CD4-positive, alpha-beta memory T cell (primary cell): ENCODE results near the gene ATP10D. TPM values are rescaled to one million over a fixed set of nuclear protein-coding genes. Genes with fewer than 3 reads are reported as not detected.
"Not testable (repeated sequence)": the region's sequence is repeated elsewhere in the genome, so short reads cannot be mapped to it uniquely, and the experiment has no call there.

Source experiments
- CTCF ChIA-PET: fragments of 350-600 bp; sonication (Branson Sonifier 250); formaldehyde crosslinking; loops from one replicate; lab custom pipeline; 2021; ENCODE audit warnings: inconsistent platforms; ENCODE audit not compliant: partially characterized antibody; lab: Charles Lee
- POLR2A ChIA-PET: fragments of 350-600 bp; sonication (Branson Sonifier 250); formaldehyde crosslinking; loops from one replicate; lab custom pipeline; 2021; ENCODE audit not compliant: partially characterized antibody; lab: Charles Lee
- DNase-seq, 5 donors: peaks; one replicate each; pipeline versions ENCODE4 v3.0.0 to v3.0.0-alpha.2; 2020 to 2022; ENCODE audit warnings: mixed read lengths in 1 of 5
- H3K27ac ChIP-seq: one replicate; pipeline ENCODE4 v1.7.0; 2013; ENCODE audit warnings: low read depth, low read length
- H3K27me3 ChIP-seq: 2 replicates; pipeline ENCODE4 v1.7.0; 2013; ENCODE audit warnings: mild to moderate bottlenecking, low read length, moderate library complexity; ENCODE audit not compliant: insufficient read depth
- H3K36me3 ChIP-seq: 2 replicates; pipeline ENCODE4 v1.7.0; 2013; ENCODE audit warnings: mild to moderate bottlenecking, low read length, moderate library complexity; ENCODE audit not compliant: insufficient read depth
- H3K4me1 ChIP-seq: 2 replicates; pipeline ENCODE4 v1.7.0; 2013; ENCODE audit warnings: mild to moderate bottlenecking, low read length, moderate library complexity; ENCODE audit not compliant: insufficient read depth
- H3K4me3 ChIP-seq, 2 donors: one replicate each; pipeline ENCODE4 v1.7.0; 2013; ENCODE audit warnings: low read length in 2 of 2, mild to moderate bottlenecking in 1 of 2
- H3K9me3 ChIP-seq, 2 donors: one replicate each; pipeline ENCODE4 v1.7.0; 2013; ENCODE audit warnings: low read length in 2 of 2, control low read depth in 1 of 2; ENCODE audit not compliant: control insufficient read depth in 1 of 2
- H3K27ac Mint-ChIP-seq, 7 donors: one replicate each; pipeline ENCODE4 v1.8.0; 2020 to 2021; ENCODE audit warnings: mixed read lengths in 7 of 7, mild to moderate bottlenecking in 6 of 7, inconsistent platforms in 3 of 7, moderate library complexity in 3 of 7
- H3K27me3 Mint-ChIP-seq, 2 donors: one replicate each; pipeline ENCODE4 v1.8.0; 2020 to 2021; ENCODE audit warnings: mixed read lengths in 2 of 2
- H3K36me3 Mint-ChIP-seq, 2 donors: one replicate each; pipeline ENCODE4 v1.8.0; 2020 to 2021; ENCODE audit warnings: mixed read lengths in 2 of 2, inconsistent platforms in 1 of 2, mild to moderate bottlenecking in 1 of 2
- H3K4me1 Mint-ChIP-seq, 4 donors: one replicate each; pipeline ENCODE4 v1.8.0; 2020 to 2021; ENCODE audit warnings: mixed read lengths in 4 of 4, mild to moderate bottlenecking in 1 of 4
- H3K4me3 Mint-ChIP-seq, 8 donors: one replicate each; pipeline ENCODE4 v1.8.0; 2020 to 2021; ENCODE audit warnings: mixed read lengths in 8 of 8, mild to moderate bottlenecking in 7 of 8, moderate library complexity in 6 of 8, inconsistent platforms in 3 of 8
- H3K9me3 Mint-ChIP-seq, 8 donors: one replicate each; pipeline ENCODE4 v1.8.0; 2020 to 2021; ENCODE audit warnings: mixed read lengths in 8 of 8, mild to moderate bottlenecking in 5 of 8, inconsistent platforms in 3 of 8, moderate library complexity in 1 of 8
- intact Hi-C: fragments of 100-400 bp; cut with micrococcal nuclease; formaldehyde crosslinking; loops from one replicate; pipeline ENCODE4 v1.15.1; 2023
- polyA plus RNA-seq, 2 donors: library from polyadenylated mRNA; unstranded; fragments of 300-500 nt; fragmentation: Illumina TruSeq; gene quantifications; one replicate each; pipeline ENCODE4 v1.2.3, GENCODE V29; 2021
- total RNA-seq, 2 experiments: library from RNA; stranded (reverse); gene quantifications; one replicate each; pipeline ENCODE4 v1.2.3, GENCODE V29; 2021

The ATP10D gene
- total and polyA plus RNA-seq, 4 experiments from 2014 or later, result 2.0 to 4.2 (median 2.9) TPM

- no peak for DNase-seq
- Histone ChIP-seq H3K27ac (no peak overlapping the region), H3K27me3 (no peaks in the 10 kb centered on the region), H3K36me3 (no peaks in the 10 kb centered on the region), H3K9me3 (no peaks in the 10 kb centered on the region), H3K4me1 (peaks cover 14% of the 10 kb centered on the region), H3K4me3 (peak overlapping the region in 1 of 2 donors; percentile 86)
- H3K27ac Mint-ChIP-seq, result peak overlapping the region in 2 of 7 donors; percentile 58 to 96
- H3K9me3 Mint-ChIP-seq, result no peaks in the 10 kb centered on the region
- peaks cover 7 to 32% (median 25%) of the 10 kb centered on the region in 4 donors for H3K4me1 Mint-ChIP-seq
- POLR2A ChIA-PET, result no interaction called here
- intact Hi-C loops, result loop anchor here (5.0 kb wide), 2 partner anchors 46 to 856 kb away; partner anchors contain the start of gene SLAIN2
- peak overlapping the region; percentile 90 to 99 (median 95) for H3K4me3 Mint-ChIP-seq
- peaks cover 0 to 6% of the 10 kb centered on the region in 2 donors for H3K36me3 Mint-ChIP-seq
- CTCF ChIA-PET, result interaction anchor here (1.9 kb wide), 1 partner anchor 78 kb away, joined by 9 read pairs; no protein-coding TSS in a partner anchor
- no peaks in the 10 kb centered on the region for H3K27me3 Mint-ChIP-seq
Observed at GRCh38 chr4:47486231-47486673, 1.2 kb downstream of the ATP10D start.

- H3K4me1 Mint-ChIP-seq, result peaks cover 7 to 32% (median 25%) of the 10 kb centered on the region in 4 donors
- peaks cover 14% of the 10 kb centered on the region for H3K4me1 ChIP-seq
- H3K36me3 ChIP-seq, H3K36me3 Mint-ChIP-seq, H3K27ac Mint-ChIP-seq, H3K27ac ChIP-seq, H3K27me3 ChIP-seq, H3K27me3 Mint-ChIP-seq, CTCF ChIA-PET, H3K9me3 ChIP-seq, POLR2A ChIA-PET, H3K9me3 Mint-ChIP-seq, H3K4me3 ChIP-seq, DNase-seq: not testable (repeated sequence)
- H3K4me3 Mint-ChIP-seq, result peak overlapping the region in 4 of 8 donors; percentile 33 to 99 (median 97)
- intact Hi-C loops, result loop anchor here (5.0 kb wide), 2 partner anchors 46 to 856 kb away; partner anchors contain the start of gene SLAIN2
Observed at GRCh38 chr4:47486727-47487126, 1.7 kb downstream of the ATP10D start.

GRCh38 chr4:47488706-47489105 is 3.6 kb downstream of the ATP10D start:
- Mint-ChIP-seq H3K4me1 (peaks cover 6 to 26% (median 20%) of the 10 kb centered on the region in 4 donors), H3K36me3 (peaks cover 0 to 6% of the 10 kb centered on the region in 2 donors), H3K27ac (peak overlapping the region in 1 of 7 donors; percentile 13), H3K9me3 (no peaks in the 10 kb centered on the region), H3K4me3 (no peak overlapping the region), H3K27me3 (no peaks in the 10 kb centered on the region)
- no peaks in the 10 kb centered on the region for H3K27me3 ChIP-seq
- H3K4me3 ChIP-seq, result no peak overlapping the region
- no peaks in the 10 kb centered on the region for H3K9me3 ChIP-seq
- H3K4me1 ChIP-seq, result peaks cover 14% of the 10 kb centered on the region
- no peak for DNase-seq
- H3K27ac ChIP-seq, result no peak overlapping the region
- ChIA-PET POLR2A (no interaction called here), CTCF (interaction anchor here (0.8 to 1.2 kb wide), 2 partner anchors 25 to 26 kb away, joined by 3 to 4 read pairs; partner anchors contain the start of gene COMMD8)
- H3K36me3 ChIP-seq, result no peaks in the 10 kb centered on the region
- intact Hi-C loops, result loop anchor here (5.0 kb wide), 2 partner anchors 44 to 854 kb away; partner anchors contain the start of gene SLAIN2

GRCh38 chr4:47490550-47490949 is 5.5 kb downstream of the ATP10D start:
- peaks cover 3 to 9% (median 8%) of the 10 kb centered on the region in 4 donors for H3K4me1 Mint-ChIP-seq
- no peaks in the 10 kb centered on the region for H3K9me3 ChIP-seq
- H3K4me3 ChIP-seq, result no peak overlapping the region
- intact Hi-C loops, result no loop called here
- no peak overlapping the region for H3K27ac ChIP-seq
- H3K27me3 ChIP-seq, result no peaks in the 10 kb centered on the region
- H3K36me3 ChIP-seq, result no peaks in the 10 kb centered on the region
- CTCF ChIA-PET, result no interaction called here
- no peaks in the 10 kb centered on the region for H3K36me3 Mint-ChIP-seq
- H3K4me3 Mint-ChIP-seq, result no peak overlapping the region
- no peaks in the 10 kb centered on the region for H3K9me3 Mint-ChIP-seq
- H3K4me1 ChIP-seq, result peaks cover 9% of the 10 kb centered on the region
- DNase-seq, result peak in 3 of 5 donors; percentile 9 to 21 (median 18)
- no peaks in the 10 kb centered on the region for H3K27me3 Mint-ChIP-seq
- POLR2A ChIA-PET, result no interaction called here
- H3K27ac Mint-ChIP-seq, result peak overlapping the region in 1 of 7 donors; percentile 52

- no peak overlapping the region for H3K27ac Mint-ChIP-seq
- no peaks in the 10 kb centered on the region for H3K9me3 Mint-ChIP-seq
- intact Hi-C loops, result no loop called here
- H3K27me3 ChIP-seq, result no peaks in the 10 kb centered on the region
- ChIA-PET POLR2A (interaction anchor here (1.2 to 1.5 kb wide), 2 partner anchors 9 to 30 kb away, joined by 3 to 8 read pairs; partner anchors contain the start of genes ATP10D and COMMD8), CTCF (interaction anchor here (0.9 kb wide), 2 partner anchors 8 to 72 kb away, joined by 4 read pairs; partner anchors contain the start of gene ATP10D)
- no peaks in the 10 kb centered on the region for H3K9me3 ChIP-seq
- no peaks in the 10 kb centered on the region for H3K4me1 ChIP-seq
- H3K27ac ChIP-seq, result no peak overlapping the region
- no peak overlapping the region for H3K4me3 ChIP-seq
- no peaks in the 10 kb centered on the region for H3K36me3 ChIP-seq
- no peak overlapping the region for H3K4me3 Mint-ChIP-seq
- H3K4me1 Mint-ChIP-seq, result peaks cover 0 to 2% (median 0%) of the 10 kb centered on the region in 4 donors
- H3K36me3 Mint-ChIP-seq, result no peaks in the 10 kb centered on the region
- no peaks in the 10 kb centered on the region for H3K27me3 Mint-ChIP-seq
- no peak for DNase-seq
Observed at GRCh38 chr4:47493238-47494123, 8.4 kb downstream of the ATP10D start.

- H3K9me3 ChIP-seq, result no peaks in the 10 kb centered on the region
- no peak overlapping the region for H3K4me3 ChIP-seq
- H3K4me3 Mint-ChIP-seq, result no peak overlapping the region
- no peaks in the 10 kb centered on the region for H3K4me1 ChIP-seq
- H3K36me3 Mint-ChIP-seq, result no peaks in the 10 kb centered on the region
- intact Hi-C loops, result no loop called here
- H3K4me1 Mint-ChIP-seq, result peaks cover 0 to 4% (median 0%) of the 10 kb centered on the region in 4 donors
- no peaks in the 10 kb centered on the region for H3K27me3 ChIP-seq
- CTCF ChIA-PET, result interaction anchor here (0.9 kb wide), 1 partner anchor 9 kb away, joined by 4 read pairs; the partner anchor contains the start of gene ATP10D
- DNase-seq, result no peak
- H3K27ac Mint-ChIP-seq, result no peak overlapping the region
- H3K27me3 Mint-ChIP-seq, result no peaks in the 10 kb centered on the region
- no peaks in the 10 kb centered on the region for H3K36me3 ChIP-seq
- H3K27ac ChIP-seq, result no peak overlapping the region
- no peaks in the 10 kb centered on the region for H3K9me3 Mint-ChIP-seq
- POLR2A ChIA-PET, result interaction anchor here (1.2 kb wide), 1 partner anchor 9 kb away, joined by 8 read pairs; the partner anchor contains the start of gene ATP10D
Observed at GRCh38 chr4:47494124-47494430, 9.0 kb downstream of the ATP10D start.

- no peak overlapping the region for H3K27ac Mint-ChIP-seq
- DNase-seq, result no peak
- intact Hi-C loops, result no loop called here
- CTCF ChIA-PET, result no interaction called here
- Histone ChIP-seq H3K4me1 (no peaks in the 10 kb centered on the region), H3K36me3 (no peaks in the 10 kb centered on the region), H3K9me3 (no peaks in the 10 kb centered on the region), H3K4me3 (no peak overlapping the region), H3K27me3 (no peaks in the 10 kb centered on the region), H3K27ac (no peak overlapping the region)
- H3K4me3 Mint-ChIP-seq, result no peak overlapping the region
- no peaks in the 10 kb centered on the region for H3K36me3 Mint-ChIP-seq
- peaks cover 0 to 4% (median 0%) of the 10 kb centered on the region in 4 donors for H3K4me1 Mint-ChIP-seq
- no peaks in the 10 kb centered on the region for H3K27me3 Mint-ChIP-seq
- POLR2A ChIA-PET, result interaction anchor here (1.2 kb wide), 1 partner anchor 36 kb away, joined by 4 read pairs; the partner anchor contains the start of gene COMMD8
- H3K9me3 Mint-ChIP-seq, result no peaks in the 10 kb centered on the region
Observed at GRCh38 chr4:47498899-47499298, 13.8 kb downstream of the ATP10D start.
